Thyroid gland (tissue), 4 donors: ENCODE results near the gene ZNF608. TPM values are rescaled to one million over a fixed set of nuclear protein-coding genes. Genes with fewer than 3 reads are reported as not detected.

Experiments used
- DNase-seq, 2 donors: peaks; one replicate each; pipeline ENCODE4 v3.0.0-alpha.2; 2019
- H3K27ac ChIP-seq, 3 donors: fragments of 200-600 bp; sonication (generic); 1 replicate in 2 of 3; 2 replicates in 1 of 3; pipeline ENCODE4 v1.5.1; 2016 to 2019; ENCODE audit warnings: mild to moderate bottlenecking in 1 of 3, moderate library complexity in 1 of 3
- H3K27me3 ChIP-seq: fragments of 200-600 bp; sonication (generic); one replicate; pipeline ENCODE4 v1.5.1; 2019
- H3K36me3 ChIP-seq, 2 donors: fragments of 200-600 bp; sonication (generic); one replicate each; pipeline ENCODE4 v1.5.1; 2016 to 2019
- H3K4me1 ChIP-seq, 2 donors: fragments of 200-600 bp; sonication (generic); one replicate each; pipeline ENCODE4 v1.5.1; 2017 to 2019
- H3K4me3 ChIP-seq, 3 donors: fragments of 200-600 bp; sonication (generic); replicated peaks in 1 of 3; 1 replicate in 2 of 3; 2 replicates in 1 of 3; pipeline ENCODE4 v1.5.1; 2016; ENCODE audit warnings: mild to moderate bottlenecking in 1 of 3
- H3K9me3 ChIP-seq: fragments of 200-600 bp; sonication (generic); one replicate; pipeline ENCODE4 v1.5.1; 2017
- POLR2A ChIP-seq, 2 donors: fragments of 450-650 bp; IDR thresholded peaks; one replicate each; pipeline ENCODE4 v1.6.1; 2017; ENCODE audit warnings: antibody characterized with exemption in 2 of 2, mild to moderate bottlenecking in 2 of 2, moderate library complexity in 1 of 2
- WGBS, 2 donors: methylation state at CpG; one replicate each; pipeline ENCODE4 v1.1.5; 2017; 5-methylcytosine and 5-hydroxymethylcytosine counted together
- intact Hi-C: fragments of 100-400 bp; cut with DNase I; formaldehyde crosslinking; loops from one replicate; pipeline ENCODE4 v1.15.1; 2023
- total RNA-seq, 4 donors: library from RNA; depleted of rRNA; stranded (reverse); fragments of >200 nt; gene quantifications; one replicate each; pipeline ENCODE4 v1.2.3, GENCODE V29; 2016
- TF ChIP-seq, protein P1 (sequence below), 6 experiments: fragments of 200-600 bp in 3 of 6; fragments of 450-650 bp in 3 of 6; sonication (generic) in 3 of 6; IDR thresholded peaks; one replicate each; pipeline ENCODE4 v1.5.1; 2016 to 2019; ENCODE audit warnings: antibody characterized with exemption in 6 of 6, mild to moderate bottlenecking in 2 of 6, inconsistent platforms in 1 of 6, moderate library complexity in 1 of 6

The ZNF608 gene
- total RNA-seq, 4 donors from 2014 or later = 32.0 to 60.2 (median 36.8) TPM

DNA sequence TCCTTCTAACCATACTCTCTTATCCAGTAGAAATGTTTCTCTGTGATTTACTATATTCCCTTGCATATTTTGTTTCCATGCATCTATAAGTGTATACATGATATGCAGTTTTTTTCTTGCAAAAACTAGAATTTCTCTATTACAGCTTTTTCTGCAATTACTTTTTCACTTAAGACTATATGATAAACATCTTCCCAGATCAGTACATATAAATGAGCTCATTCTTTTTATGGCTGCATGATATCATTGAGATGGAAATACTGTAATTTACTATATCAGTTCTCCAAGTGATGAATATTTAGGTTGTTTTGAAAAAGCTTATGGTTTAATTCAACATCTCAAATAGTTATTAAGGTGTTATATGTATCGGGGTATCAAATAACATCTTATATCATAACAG, 18.1 kb upstream of the ZNF608 start:
- intact Hi-C loops = no loop called here
- Histone ChIP-seq H3K27ac (no peak overlapping the region), H3K4me3 (no peak overlapping the region), H3K9me3 (no peaks in the 10 kb centered on the region), H3K4me1 (no peaks in the 10 kb centered on the region), H3K36me3 (no peaks in the 10 kb centered on the region), H3K27me3 (no peaks in the 10 kb centered on the region)
- WGBS, 2 donors = 99 to 100% methylated on average over 1 of the region's 1 CpG
- DNase-seq = no peak
- TF ChIP-seq, protein P1, sequence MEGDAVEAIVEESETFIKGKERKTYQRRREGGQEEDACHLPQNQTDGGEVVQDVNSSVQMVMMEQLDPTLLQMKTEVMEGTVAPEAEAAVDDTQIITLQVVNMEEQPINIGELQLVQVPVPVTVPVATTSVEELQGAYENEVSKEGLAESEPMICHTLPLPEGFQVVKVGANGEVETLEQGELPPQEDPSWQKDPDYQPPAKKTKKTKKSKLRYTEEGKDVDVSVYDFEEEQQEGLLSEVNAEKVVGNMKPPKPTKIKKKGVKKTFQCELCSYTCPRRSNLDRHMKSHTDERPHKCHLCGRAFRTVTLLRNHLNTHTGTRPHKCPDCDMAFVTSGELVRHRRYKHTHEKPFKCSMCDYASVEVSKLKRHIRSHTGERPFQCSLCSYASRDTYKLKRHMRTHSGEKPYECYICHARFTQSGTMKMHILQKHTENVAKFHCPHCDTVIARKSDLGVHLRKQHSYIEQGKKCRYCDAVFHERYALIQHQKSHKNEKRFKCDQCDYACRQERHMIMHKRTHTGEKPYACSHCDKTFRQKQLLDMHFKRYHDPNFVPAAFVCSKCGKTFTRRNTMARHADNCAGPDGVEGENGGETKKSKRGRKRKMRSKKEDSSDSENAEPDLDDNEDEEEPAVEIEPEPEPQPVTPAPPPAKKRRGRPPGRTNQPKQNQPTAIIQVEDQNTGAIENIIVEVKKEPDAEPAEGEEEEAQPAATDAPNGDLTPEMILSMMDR (IDR thresholded peaks at IDR 0.05) = no peak
- no peak for TF ChIP-seq POLR2A (IDR thresholded peaks at IDR 0.05)

DNA sequence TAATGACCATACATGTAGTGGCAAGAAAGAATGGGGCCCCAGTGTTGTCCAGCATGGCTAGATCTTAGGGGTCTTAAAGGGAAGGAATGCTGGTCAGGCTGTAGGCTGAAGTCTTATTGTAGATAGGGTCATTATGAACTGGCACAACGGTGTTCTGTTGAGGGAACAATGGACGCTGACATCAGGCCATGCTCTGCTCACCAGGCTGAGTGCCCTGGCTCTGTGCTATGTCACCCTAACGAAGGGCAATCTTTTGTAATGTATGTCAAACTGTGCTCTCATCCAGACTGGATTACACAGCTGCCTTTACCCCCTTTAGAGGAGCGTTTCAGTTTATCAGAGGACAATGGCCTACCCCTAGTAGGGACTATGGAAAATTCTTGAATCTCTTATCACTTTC, 14.6 kb upstream of the ZNF608 start:
- H3K27me3 ChIP-seq = no peaks in the 10 kb centered on the region
- intact Hi-C loops = no loop called here
- no peaks in the 10 kb centered on the region for H3K36me3 ChIP-seq
- no peak for DNase-seq
- H3K4me1 ChIP-seq = no peaks in the 10 kb centered on the region
- no peak for TF ChIP-seq POLR2A (IDR thresholded peaks at IDR 0.05)
- TF ChIP-seq, protein P1 (IDR thresholded peaks at IDR 0.05) = no peak
- 85 to 92% methylated on average over 4 of the region's 4 CpGs for WGBS, 2 donors
- H3K9me3 ChIP-seq = no peaks in the 10 kb centered on the region
- no peak overlapping the region for H3K27ac ChIP-seq
- no peak overlapping the region for H3K4me3 ChIP-seq

DNA sequence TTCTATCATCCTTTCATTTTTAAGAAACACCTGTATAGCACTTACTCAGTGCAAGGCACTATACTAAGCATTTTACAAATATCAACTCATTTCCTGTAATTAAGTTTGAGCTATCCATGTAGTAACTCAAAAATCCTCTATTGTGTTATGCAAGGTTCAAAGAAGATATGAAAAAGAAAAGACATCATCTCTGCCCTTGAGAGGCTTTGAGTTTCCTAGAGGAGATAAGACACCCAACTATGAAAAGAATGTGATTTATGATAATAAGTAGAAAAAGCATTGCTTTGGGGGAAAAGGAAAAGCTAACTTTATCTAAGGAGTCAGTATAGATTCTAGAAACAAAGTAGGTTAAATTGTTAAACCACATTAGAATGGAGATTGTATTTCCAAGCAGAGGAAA, 14.2 kb upstream of the ZNF608 start:
- H3K27ac ChIP-seq = no peak overlapping the region
- TF ChIP-seq, protein P1 (IDR thresholded peaks at IDR 0.05) = no peak
- no peak for TF ChIP-seq POLR2A (IDR thresholded peaks at IDR 0.05)
- H3K9me3 ChIP-seq = no peaks in the 10 kb centered on the region
- intact Hi-C loops = no loop called here
- no peaks in the 10 kb centered on the region for H3K36me3 ChIP-seq
- H3K27me3 ChIP-seq = no peaks in the 10 kb centered on the region
- no peaks in the 10 kb centered on the region for H3K4me1 ChIP-seq
- H3K4me3 ChIP-seq = no peak overlapping the region
- no peak for DNase-seq

DNA sequence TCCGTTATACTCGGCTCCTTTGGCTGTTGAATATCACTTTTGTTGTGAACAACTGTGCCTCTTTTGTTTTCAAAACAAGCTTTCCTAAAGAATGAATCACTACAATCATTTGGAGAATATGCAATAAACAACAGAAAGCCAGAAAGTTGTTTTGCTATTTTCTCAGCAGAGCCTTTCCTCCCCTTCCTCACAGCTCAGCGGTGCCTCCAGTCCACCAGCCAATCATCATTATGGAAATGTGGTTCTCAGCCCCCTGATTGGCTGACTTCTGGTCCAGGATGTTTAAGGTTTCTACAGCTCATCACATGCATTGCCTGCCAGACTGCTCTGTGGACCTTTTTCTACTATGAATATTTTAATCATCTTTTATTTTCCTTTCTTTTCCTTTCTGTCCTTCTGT, 9.1 kb upstream of the ZNF608 start:
- no peak for DNase-seq
- Histone ChIP-seq H3K4me1 (peaks cover 0 to 5% of the 10 kb centered on the region in 2 donors), H3K27ac (no peak overlapping the region), H3K9me3 (no peaks in the 10 kb centered on the region), H3K27me3 (no peaks in the 10 kb centered on the region), H3K4me3 (no peak overlapping the region), H3K36me3 (no peaks in the 10 kb centered on the region)
- TF ChIP-seq, protein P1 (IDR thresholded peaks at IDR 0.05) = no peak
- TF ChIP-seq POLR2A (IDR thresholded peaks at IDR 0.05) = no peak
- 72 to 74% methylated on average over 3 of the region's 3 CpGs for WGBS, 2 donors
- intact Hi-C loops = no loop called here

DNA sequence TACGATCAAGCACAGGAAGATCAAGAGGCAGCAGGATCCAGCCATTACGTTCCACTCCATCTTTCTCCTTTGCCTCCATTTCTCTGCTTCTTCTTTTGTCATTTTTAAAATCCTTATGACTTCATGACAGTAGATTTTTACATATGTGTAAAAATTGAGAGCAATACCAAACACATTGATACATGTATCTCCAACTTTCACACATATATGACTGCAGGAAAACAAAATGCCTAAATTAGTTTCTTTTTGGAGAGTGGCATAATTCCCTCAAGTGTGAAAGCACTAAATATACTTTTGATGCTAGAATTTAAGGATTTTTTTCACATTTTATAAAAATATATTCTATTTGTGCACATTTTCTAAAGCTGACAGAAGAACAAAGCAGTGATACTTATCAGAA, 8.6 kb upstream of the ZNF608 start:
- WGBS, 2 donors = 92 to 93% methylated on average over 2 of the region's 2 CpGs

More for the DNA sequence above, 8.6 kb upstream of the ZNF608 start:
- H3K36me3 ChIP-seq = no peaks in the 10 kb centered on the region
- no peak overlapping the region for H3K4me3 ChIP-seq
- no peaks in the 10 kb centered on the region for H3K27me3 ChIP-seq
- H3K4me1 ChIP-seq = peaks cover 0 to 5% of the 10 kb centered on the region in 2 donors
- intact Hi-C loops = no loop called here
- DNase-seq = no peak
- no peaks in the 10 kb centered on the region for H3K9me3 ChIP-seq
- no peak for TF ChIP-seq POLR2A (IDR thresholded peaks at IDR 0.05)
- TF ChIP-seq, protein P1 (IDR thresholded peaks at IDR 0.05) = no peak
- H3K27ac ChIP-seq = no peak overlapping the region
